HG02571 (cell line): ENCODE measurements around the gene GNA15.

Source experiments
- ATAC-seq: cut with Tn5 transposase; IDR thresholded peaks from one replicate; pipeline ENCODE4 v1.9.1; 2021; ENCODE audit warnings: mild to moderate bottlenecking, moderate library complexity; ENCODE audit not compliant: unreplicated experiment

Gene GNA15

DNA sequence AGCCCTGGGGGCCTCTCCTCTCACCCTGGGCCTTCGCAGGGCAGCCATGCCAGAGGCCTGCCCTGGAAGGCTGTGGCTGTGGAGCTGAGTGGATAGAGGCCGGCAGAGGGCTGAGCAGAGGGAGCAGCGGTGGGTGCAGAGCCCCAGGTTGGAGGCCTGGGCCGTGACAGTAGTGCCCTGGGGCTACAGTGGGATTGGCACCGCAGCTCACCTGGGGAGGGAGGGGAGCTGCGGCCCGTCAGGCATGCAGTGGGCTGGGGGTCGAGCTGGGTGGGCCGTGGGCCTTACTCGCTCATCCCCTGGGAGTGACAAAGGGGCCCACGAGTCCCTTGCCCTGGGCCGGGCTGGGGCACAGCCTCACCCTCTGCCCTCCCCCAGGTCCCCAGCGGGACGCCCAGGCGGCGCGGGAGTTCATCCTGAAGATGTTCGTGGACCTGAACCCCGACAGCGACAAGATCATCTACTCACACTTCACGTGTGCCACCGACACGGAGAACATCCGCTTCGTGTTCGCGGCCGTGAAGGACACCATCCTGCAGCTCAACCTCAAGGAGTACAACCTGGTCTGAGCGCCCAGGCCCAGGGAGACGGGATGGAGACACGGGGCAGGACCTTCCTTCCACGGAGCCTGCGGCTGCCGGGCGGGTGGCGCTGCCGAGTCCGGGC is 15.1 kb upstream of the GNA15 start:
- no peak for ATAC-seq

DNA sequence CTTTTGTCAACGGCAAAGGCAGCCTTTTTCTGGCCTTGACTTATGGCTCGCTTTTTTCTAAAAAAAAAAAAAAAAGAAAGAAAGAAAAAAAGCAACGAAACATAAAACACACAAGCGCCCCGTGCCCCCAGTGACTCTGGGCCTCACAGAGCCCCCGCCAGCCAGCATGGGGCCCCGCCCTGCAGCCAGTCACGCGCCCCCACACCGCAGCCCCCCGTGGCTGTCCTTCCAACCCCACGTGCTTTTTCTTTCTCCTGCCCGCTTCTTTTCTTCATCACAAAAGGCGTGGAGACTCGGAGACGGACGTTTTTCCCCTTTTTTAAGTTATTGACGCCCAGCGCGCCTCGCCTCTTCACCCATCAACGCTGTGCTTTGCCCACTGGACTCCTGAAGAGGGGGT is 14.4 kb upstream of the GNA15 start:
- ATAC-seq: no peak

DNA sequence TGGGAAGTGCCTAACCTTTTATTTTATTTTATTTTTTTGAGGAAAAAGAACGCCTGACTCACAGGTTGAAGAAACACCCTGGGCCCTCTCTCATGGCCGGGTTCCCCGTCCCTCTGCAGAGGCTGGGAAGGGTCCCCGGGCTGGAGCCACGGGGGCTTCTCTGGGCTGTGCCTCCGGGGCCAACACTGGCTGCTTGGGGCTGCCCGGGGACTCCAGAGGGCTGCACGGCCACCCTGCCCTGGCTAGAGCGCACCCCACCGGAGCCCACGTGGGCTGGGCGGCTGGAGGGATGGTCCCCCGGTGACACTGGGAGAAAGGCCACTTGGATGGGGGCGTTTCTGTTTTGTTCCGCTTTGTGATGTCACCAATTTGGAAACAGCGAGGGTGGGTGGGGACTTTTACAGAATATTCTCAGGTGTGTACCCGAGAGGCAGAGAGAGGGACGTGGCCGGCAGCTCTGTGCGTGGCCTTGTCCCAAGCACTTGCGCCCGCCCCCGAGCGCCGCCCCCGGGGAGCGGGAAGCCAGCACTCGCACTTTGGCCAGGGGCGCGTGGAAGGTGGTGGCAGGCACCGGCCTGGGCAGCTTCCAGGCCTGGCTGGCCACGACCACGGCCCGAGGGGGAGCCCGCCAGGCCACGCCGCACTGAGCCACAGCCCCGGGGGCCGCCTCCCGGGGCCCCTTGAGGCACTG is 13.9 kb upstream of the GNA15 start:
- no peak for ATAC-seq

- ATAC-seq: no peak
Measured at GRCh38 chr19:3122512-3122870, 13.3 kb upstream of the GNA15 start.

GRCh38 chr19:3123088-3123721 is 12.6 kb upstream of the GNA15 start:
- ATAC-seq: no peak

DNA sequence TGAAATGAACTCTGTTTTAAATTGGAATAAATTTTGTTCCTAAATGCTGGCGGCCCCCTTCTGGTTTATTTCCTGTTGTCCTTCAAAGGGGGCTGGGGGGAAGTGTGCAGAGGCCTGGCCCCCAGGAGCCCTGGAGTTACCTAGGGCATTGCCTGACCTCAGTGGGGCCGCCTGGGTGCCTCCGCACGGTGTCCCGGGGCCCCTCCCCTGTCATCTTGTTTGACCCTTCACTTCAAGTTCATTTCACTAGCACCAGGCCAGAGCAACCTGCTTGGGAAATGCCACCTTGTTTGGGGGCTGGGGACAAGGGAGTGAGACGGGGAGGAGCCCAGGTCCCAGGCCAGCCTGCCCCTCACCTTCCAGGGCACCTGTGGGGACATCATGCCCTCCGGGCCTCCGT is 11.9 kb upstream of the GNA15 start:
- no peak for ATAC-seq

DNA sequence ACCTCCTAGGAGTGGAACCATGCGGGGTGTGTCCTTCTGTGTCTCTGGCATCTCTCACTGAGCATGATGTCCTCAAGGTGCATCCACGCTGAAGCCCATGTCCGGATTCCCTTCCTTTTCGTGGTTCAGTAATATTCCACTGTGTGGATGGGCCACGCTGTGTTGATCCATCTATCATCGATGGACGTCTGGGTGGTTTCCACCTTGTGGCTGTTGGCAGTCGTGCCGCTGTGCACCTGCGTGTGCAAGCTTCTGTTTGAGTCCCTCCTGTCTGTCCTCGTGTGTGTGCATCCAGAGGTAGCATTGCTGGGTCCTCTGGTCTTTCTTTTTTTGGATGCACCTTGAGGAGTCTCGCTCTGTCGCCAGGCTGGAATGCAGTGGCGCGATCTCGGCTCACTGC is 11.2 kb upstream of the GNA15 start:
- no peak for ATAC-seq

DNA sequence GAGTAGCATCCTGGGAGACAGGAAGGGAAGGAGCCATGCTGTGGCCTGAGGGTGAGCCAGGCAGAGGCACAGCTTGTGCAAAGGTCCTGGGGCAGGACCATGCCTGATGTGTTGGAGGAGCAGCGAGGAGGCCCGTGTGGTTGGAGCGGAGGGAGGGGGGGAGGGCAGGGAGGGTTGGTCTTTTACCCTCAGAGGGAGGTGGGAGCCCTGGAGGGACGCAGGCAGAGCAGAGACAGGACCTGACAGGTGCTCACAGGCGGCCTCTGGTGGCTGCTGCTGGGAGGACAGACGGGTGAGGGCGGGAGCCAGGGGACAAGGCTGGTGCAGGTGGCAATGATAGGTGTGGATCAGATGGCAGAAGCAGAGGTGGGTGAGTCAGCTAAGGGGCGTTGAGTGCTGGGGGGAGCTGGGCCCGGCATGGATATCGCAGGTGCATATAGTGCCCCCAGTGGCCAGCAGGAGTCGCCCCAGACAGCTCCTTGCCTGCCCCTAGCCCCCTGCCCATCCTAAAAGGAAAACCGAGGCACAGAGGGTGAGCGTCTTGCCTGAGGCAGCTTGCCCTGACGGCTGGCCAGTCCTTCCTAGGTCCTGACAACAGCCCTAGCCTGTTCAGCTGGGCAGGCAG is 9.8 kb upstream of the GNA15 start:
- no peak for ATAC-seq

DNA sequence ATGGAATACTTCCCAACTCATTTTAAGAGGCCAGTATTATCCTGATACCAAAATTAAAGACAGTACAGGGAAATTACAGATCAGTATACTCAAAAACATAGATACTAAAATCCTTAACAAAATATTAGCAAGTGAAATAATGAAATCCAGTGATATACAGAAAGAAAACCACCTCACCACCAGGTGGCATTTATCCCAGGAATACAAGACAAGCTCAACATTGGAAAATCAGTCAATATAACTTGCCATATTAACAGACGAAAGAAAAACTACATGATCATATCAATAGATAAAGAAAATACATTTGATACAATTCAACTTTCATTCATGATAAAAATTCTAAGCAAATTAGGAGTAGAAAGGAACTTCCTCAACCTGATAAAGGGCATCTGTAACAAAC is 6.7 kb upstream of the GNA15 start:
- no peak for ATAC-seq

GRCh38 chr19:3131168-3131567 is 4.7 kb upstream of the GNA15 start:
- ATAC-seq: no peak

DNA sequence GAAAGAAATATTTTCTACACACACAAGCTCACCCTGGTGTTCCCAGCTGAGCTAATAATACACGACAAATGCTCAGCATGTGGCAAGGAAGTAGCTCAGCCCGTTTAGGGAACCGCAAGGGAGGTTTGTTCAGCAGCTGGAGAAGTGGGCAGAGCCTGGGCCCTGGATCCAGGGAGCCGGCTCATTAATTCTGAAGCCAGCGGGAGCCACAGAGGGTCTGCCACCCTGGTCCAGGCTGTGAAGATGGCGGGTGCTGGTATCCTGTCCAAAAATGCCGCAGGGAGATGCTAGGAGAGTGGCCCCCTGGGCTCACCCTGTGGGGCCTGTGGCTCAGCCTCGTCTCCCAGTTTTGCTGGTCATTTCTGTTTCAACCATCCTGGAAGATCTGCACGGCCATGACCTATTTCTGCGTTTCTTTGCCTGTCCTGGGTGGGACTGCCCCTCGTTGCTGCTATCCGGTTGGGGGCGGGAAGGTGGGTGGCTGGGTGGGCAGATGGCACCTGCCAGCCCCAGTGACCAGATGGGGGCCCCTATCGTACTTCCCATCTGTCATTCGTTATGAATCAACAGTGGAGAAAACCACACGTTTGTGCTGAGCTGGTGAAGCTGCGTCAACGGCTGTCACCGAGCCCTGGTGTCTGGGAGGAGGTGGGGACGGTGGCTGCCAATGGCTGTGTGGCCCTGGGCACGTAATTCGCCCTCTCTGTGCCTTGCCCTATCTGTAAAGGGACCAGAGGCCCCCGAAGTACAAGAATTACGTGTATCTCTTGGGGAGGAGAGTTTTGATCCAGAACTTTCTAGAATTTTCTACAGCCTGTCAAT is 2.7 kb upstream of the GNA15 start:
- ATAC-seq: no peak

DNA sequence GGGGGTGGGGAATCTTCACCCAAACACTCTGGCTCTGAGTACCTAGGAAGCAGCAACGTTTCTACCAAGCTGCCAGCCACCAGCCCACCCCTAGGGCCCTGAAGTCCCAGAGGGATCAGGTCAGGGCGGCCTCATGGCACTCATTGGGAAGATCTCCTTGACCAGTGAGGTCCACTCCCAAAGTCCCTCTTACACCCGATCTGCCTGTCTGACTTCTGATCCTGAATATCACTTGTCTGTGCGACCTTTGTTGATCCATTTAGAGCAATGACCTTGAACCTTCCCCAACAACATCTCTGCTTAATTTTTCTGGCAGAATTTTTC is 2.1 kb upstream of the GNA15 start:
- no peak for ATAC-seq

DNA sequence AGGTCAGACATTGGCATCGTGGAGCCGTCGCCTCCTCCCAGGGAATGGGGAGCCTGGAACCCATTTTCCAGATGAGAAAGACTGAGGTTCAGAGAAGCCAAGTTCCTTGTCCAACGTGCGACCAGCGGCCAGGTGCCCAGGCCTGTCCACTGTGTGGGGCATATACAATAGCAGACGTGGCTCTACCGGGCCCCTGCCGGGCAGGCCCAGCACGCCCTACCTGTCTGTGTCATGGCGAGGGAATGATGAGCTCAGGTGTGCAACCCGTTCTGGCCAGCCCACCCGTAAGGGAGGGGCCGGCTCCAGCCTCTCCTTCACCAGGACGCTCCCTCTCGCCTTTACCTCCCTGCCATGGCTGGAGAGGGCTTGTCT is 837 bp downstream of the GNA15 start:
- no peak for ATAC-seq

DNA sequence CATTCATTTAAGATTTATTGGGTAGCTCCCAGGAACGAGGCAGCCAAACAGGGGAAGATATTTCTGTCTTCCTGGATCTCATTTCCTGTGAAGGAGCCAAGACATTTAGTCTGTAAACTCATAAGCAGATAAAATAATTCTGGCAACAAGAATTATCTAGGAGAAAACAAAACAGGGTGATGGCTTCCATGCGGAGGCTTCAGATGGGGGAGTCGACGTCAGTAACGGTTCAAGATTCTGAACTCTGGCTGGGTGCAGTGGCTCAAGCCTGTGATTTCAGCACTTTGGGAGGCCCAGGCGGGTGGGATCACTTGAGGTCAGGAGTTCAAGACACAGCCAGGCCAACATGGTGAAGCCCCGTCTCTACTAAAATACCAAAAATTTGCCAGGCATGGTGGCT is 1.3 kb downstream of the GNA15 start:
- no peak for ATAC-seq

GRCh38 chr19:3138268-3138667 is 2.4 kb downstream of the GNA15 start:
- ATAC-seq: no peak

- no peak for ATAC-seq
Measured at GRCh38 chr19:3140667-3141038, 4.8 kb downstream of the GNA15 start.

DNA sequence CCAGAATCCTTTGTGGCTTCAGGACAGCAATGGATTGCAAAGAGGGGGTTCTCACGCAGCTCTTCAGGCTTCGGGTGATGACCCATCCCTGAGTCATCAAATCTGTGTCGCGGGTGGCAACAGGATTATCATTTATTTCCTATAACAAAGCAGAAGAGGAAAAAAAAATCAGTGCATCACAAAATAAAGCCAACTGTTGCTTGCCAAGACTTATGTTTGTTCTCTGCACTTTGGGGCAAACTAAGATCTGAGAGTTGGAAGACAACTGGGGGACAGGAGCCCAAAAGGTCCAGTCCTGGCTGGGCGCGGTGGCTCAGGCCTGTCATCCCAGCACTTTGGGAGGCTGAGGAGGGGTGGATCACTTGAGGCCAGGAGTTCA is 6.4 kb downstream of the GNA15 start:
- ATAC-seq: no peak

- no peak for ATAC-seq
Measured at GRCh38 chr19:3142781-3143337, 7.0 kb downstream of the GNA15 start.

DNA sequence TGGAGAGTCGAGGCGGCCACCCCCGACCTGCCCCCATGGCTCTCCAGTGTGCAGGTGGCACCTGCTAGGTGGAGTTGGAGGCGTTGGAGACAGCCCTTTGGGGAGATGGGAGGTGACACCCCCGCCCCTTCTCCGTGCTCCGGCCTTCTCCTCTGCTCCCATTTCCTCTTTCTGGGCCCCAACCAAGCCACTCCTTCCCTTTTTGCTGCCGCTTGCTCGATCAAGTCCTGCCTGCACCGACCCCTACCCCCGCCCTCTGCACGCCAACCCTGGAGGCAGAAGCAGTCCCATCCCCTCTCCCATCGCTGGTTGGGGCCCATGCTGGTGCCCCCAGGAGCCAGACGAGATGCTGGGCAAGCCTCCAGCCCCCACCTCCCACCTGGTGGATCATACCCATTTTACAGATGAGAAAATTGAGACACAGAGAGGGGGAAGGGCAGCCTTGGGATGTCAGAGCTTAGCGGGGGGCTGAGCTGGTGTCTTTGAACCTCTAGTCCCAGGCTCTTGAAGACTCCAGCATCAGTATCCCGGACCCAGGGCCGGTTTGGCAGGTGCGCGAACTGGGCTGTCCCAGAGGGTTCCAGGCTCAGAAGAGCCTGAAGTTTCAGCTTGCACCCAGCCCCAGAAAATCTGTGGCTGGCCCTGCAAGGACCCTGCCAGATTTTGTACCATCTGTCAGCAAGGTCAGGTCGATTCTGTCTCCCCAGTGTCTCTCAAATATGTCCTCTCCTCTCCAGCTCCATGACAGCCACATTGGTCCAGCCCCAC is 10.3 kb downstream of the GNA15 start:
- no peak for ATAC-seq

DNA sequence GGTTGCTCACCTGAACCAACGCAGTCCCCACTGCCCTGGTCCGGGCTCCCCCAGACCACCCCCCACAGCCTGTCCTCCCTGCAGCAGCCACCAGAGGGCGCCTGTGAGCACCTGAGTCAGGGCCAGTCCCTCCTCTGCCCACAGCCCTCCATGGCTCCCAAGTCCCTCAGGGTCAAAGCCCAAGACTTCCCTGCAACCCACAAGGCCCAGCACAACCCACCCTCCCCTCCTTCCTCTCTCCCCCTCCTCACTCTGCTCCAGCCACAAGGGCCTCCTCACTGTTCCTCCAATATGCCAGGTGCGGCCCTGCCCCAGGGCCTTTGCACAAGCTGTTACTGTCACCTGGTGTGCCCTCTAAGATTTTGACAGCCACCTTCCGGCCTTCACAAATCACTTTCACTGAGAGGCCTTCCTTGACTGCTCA is 10.9 kb downstream of the GNA15 start:
- no peak for ATAC-seq
